ENCODE results near the gene PATE4.

DNA sequence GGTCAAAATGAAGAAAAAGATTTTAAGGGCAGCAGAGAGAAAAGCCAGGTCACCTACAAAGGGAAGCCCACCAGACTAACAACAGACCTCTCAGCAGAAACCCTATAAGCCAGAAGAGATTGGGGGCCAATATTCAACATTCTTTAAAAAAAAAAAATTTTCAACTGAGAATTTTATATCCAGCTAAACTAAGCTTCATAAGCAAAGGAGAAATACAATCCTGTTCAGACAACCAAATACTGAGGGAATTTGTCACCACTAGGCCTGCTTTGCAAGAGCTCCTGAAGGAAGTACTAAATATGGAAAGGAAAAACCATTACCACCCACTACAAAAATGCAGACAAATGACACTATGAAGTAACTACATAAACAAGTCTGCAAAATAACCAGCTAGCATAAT is 13.1 kb downstream of the PATE4 start:
- TF ChIP-seq, protein P1, sequence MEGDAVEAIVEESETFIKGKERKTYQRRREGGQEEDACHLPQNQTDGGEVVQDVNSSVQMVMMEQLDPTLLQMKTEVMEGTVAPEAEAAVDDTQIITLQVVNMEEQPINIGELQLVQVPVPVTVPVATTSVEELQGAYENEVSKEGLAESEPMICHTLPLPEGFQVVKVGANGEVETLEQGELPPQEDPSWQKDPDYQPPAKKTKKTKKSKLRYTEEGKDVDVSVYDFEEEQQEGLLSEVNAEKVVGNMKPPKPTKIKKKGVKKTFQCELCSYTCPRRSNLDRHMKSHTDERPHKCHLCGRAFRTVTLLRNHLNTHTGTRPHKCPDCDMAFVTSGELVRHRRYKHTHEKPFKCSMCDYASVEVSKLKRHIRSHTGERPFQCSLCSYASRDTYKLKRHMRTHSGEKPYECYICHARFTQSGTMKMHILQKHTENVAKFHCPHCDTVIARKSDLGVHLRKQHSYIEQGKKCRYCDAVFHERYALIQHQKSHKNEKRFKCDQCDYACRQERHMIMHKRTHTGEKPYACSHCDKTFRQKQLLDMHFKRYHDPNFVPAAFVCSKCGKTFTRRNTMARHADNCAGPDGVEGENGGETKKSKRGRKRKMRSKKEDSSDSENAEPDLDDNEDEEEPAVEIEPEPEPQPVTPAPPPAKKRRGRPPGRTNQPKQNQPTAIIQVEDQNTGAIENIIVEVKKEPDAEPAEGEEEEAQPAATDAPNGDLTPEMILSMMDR (IDR thresholded peaks at IDR 0.05; ENCODE audit: low read length), result no peak
- no peak for TF ChIP-seq EZH2 (IDR thresholded peaks at IDR 0.05; ENCODE audit: borderline replicate concordance, low read length)

Data from OCI-LY1 (cell line).